ENCODE data around the gene ITGAV.

The ITGAV gene

GRCh38 chr2:186725783-186726182 is 135.9 kb downstream of the ITGAV start:
- DNase-seq, result no peak

- DNase-seq, result no peak
These were observed 137.1 kb downstream of the ITGAV start for GRCh38 chr2:186726938-186727337.

- DNase-seq, result no peak
These were observed 138.8 kb downstream of the ITGAV start for GRCh38 chr2:186728631-186729030.

Measured in SIG-M5 (cell line).